NT2/D1 (cell line): ENCODE measurements around the gene DYRK3.
A peak's percentile ranks its signal among the peaks of the same experiment; 100 is the strongest.
"Not testable (repeated sequence)": the region's sequence is repeated elsewhere in the genome, so short reads cannot be mapped to it uniquely, and the experiment has no call there.

Experiments used
- DNase-seq: peaks from one replicate; pipeline ENCODE4 v3.0.0-alpha.2; 2011; ENCODE audit warnings: low read depth, low spot score
- H3K27me3 ChIP-seq: 2 replicates; pipeline ENCODE4 v1.6.0; 2011; ENCODE audit warnings: mild to moderate bottlenecking; ENCODE audit not compliant: insufficient read length, insufficient read depth
- H3K36me3 ChIP-seq: 2 replicates; pipeline ENCODE4 v1.6.1; 2011; ENCODE audit warnings: mild to moderate bottlenecking, low read length, mixed read lengths; ENCODE audit not compliant: insufficient read depth, insufficient read length
- H3K4me1 ChIP-seq: 2 replicates; pipeline ENCODE4 v1.5.1; 2011; ENCODE audit not compliant: insufficient read depth, insufficient read length
- H3K4me3 ChIP-seq: 2 replicates; pipeline ENCODE4 v1.5.1; 2011; ENCODE audit warnings: low read depth; ENCODE audit not compliant: insufficient read length
- H3K9ac ChIP-seq: 2 replicates; pipeline ENCODE4 v1.6.0; 2011; ENCODE audit warnings: low read depth; ENCODE audit not compliant: insufficient read length
- H3K9me3 ChIP-seq: 2 replicates; pipeline ENCODE4 v1.5.1; 2011; ENCODE audit warnings: mild to moderate bottlenecking, low read length; ENCODE audit not compliant: insufficient read depth
- SUZ12 ChIP-seq: IDR thresholded peaks from 2 replicates; pipeline ENCODE4 v1.6.1; 2011; ENCODE audit not compliant: insufficient read length, insufficient read depth; ENCODE audit errors: extremely low read depth
- YY1 ChIP-seq: IDR thresholded peaks from 2 replicates; pipeline ENCODE4 v1.6.1; 2011; ENCODE audit not compliant: insufficient read length, insufficient read depth
- ZNF274 ChIP-seq: IDR thresholded peaks from 2 replicates; pipeline ENCODE4 v1.6.1; 2011; ENCODE audit warnings: mild to moderate bottlenecking, low read depth, low read length

DYRK3 gene

GRCh38 chr1:206633708-206634121 is 1.6 kb upstream of the DYRK3 start:
- H3K4me3 ChIP-seq: no peak overlapping the region
- no peak for TF ChIP-seq YY1
- no peak for TF ChIP-seq ZNF274
- no peak for TF ChIP-seq SUZ12
- no peaks in the 10 kb centered on the region for H3K36me3 ChIP-seq
- H3K4me1 ChIP-seq: peaks cover 2% of the 10 kb centered on the region
- H3K9me3 ChIP-seq: no peaks in the 10 kb centered on the region
- no peaks in the 10 kb centered on the region for H3K27me3 ChIP-seq
- no peak overlapping the region for H3K9ac ChIP-seq
- no peak for DNase-seq

- Histone ChIP-seq H3K36me3 (no peaks in the 10 kb centered on the region), H3K4me3 (peak overlapping the region; percentile 84), H3K9me3 (no peaks in the 10 kb centered on the region), H3K27me3 (no peaks in the 10 kb centered on the region), H3K9ac (peak overlapping the region; percentile 85), H3K4me1 (peaks cover 2% of the 10 kb centered on the region)
- DNase-seq: peak; percentile 87
- TF ChIP-seq SUZ12 (no peak), ZNF274 (no peak), YY1 (no peak)
Observed at GRCh38 chr1:206634365-206635079, 814 bp upstream of the DYRK3 start.

DNA sequence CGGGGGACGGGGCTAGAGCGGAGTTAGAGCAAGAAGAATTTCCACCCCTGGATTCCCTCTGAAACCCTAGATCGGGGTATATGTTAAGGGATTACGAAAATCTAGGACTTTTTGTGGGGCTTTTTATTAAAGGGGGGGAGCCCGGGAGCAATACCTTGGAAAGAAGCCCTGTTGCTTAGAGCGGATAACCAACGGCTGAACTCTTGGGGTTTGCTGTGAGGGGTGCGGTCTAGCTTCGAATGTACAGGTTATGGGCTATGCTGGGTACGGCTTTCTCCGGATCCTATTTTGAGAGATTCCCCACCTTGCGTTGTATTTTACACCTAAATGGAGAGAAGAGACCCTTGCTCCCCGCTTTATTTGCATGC is 626 bp downstream of the DYRK3 start:
- Histone ChIP-seq H3K9me3 (no peaks in the 10 kb centered on the region), H3K36me3 (peaks cover 1% of the 10 kb centered on the region), H3K27me3 (no peaks in the 10 kb centered on the region), H3K4me3 (peak overlapping the region; percentile 84), H3K9ac (peak overlapping the region; percentile 85), H3K4me1 (peaks cover 2% of the 10 kb centered on the region)
- DNase-seq: no peak
- no peak for TF ChIP-seq YY1
- TF ChIP-seq SUZ12: no peak
- no peak for TF ChIP-seq ZNF274

DNA sequence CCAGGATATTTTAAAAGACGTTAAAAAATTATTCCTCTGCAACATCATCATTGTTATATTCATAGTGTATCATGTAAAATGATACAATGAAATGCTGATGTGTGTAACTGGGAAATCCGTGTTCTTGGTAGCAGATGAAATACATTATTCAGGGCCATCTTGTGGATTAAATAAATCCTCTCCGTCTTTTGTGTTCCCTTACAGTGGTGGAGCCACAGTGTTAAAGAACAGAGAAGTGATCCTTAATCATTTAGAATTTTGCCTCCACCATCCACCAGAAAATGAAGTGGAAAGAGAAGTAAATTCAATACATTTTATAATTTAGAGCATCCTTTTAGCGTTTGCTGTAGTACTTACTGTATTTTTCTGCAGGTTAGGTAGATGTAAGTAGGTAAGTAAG is 1.3 kb downstream of the DYRK3 start:
- Histone ChIP-seq H3K9ac (no peak overlapping the region), H3K36me3 (peaks cover 2% of the 10 kb centered on the region), H3K27me3 (no peaks in the 10 kb centered on the region), H3K4me3 (no peak overlapping the region), H3K4me1 (peaks cover 2% of the 10 kb centered on the region), H3K9me3 (no peaks in the 10 kb centered on the region)
- TF ChIP-seq ZNF274 (no peak), YY1 (no peak), SUZ12 (no peak)
- DNase-seq: no peak

- no peak for DNase-seq
- H3K9ac ChIP-seq: no peak overlapping the region
- no peaks in the 10 kb centered on the region for H3K27me3 ChIP-seq
- peaks cover 2% of the 10 kb centered on the region for H3K4me1 ChIP-seq
- H3K36me3 ChIP-seq: peaks cover 2% of the 10 kb centered on the region
- H3K9me3 ChIP-seq: no peaks in the 10 kb centered on the region
- no peak for TF ChIP-seq YY1
- no peak for TF ChIP-seq SUZ12
- no peak for TF ChIP-seq ZNF274
- no peak overlapping the region for H3K4me3 ChIP-seq
Observed at GRCh38 chr1:206637605-206638004, 2.3 kb downstream of the DYRK3 start.

DNA sequence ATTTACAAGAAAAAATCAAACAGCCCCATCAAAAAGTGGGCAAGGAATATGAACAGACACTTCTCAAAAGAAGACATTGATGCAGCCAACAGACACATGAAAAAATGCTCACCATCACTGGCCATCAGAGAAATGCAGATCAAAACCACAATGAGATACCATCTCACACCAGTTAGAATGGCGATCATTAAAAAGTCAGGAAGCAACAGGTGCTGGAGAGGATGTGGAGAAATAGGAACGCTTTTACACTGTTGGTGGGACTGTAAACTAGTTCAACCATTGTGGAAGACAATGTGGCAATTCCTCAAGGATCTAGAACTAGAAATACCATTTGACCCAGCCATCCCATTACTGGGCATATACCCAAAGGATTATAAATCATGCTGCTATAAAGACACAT is 6.7 kb downstream of the DYRK3 start:
- H3K27me3 ChIP-seq, H3K4me3 ChIP-seq, H3K9me3 ChIP-seq, H3K4me1 ChIP-seq, DNase-seq, H3K9ac ChIP-seq: not testable (repeated sequence)
- H3K36me3 ChIP-seq: peaks cover 16% of the 10 kb centered on the region

DNA sequence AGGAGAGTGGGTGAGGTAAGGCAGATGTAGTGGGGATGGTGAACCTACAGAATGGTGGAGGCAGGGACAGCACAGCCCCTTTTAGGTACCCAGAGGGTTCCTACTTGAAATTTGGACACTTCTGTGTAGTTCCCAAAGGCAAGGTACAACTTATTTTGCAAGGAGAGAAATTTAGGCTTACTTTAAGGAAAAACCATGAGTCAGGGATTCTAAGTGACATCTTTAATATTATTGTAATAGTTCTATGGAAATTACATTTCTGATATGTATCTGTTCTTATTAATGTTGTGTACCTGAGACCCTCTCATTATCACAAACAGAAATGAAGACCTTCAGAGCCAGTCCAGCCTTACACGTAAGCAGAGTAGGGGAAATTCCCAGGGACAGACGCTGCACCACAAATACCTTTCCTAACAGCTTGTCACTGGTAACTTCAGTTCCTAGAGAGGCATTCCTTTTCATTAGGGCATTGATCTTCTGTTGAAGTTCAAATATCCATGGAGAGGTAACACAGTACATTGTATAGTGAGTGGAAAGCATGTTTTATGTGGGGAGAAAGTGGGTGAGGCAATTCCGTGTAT is 7.9 kb downstream of the DYRK3 start:
- Histone ChIP-seq H3K27me3 (no peaks in the 10 kb centered on the region), H3K36me3 (peaks cover 28% of the 10 kb centered on the region), H3K4me1 (no peaks in the 10 kb centered on the region), H3K4me3 (no peak overlapping the region), H3K9me3 (no peaks in the 10 kb centered on the region), H3K9ac (no peak overlapping the region)
- DNase-seq: no peak
- TF ChIP-seq SUZ12 (no peak), ZNF274 (no peak), YY1 (no peak)

DNA sequence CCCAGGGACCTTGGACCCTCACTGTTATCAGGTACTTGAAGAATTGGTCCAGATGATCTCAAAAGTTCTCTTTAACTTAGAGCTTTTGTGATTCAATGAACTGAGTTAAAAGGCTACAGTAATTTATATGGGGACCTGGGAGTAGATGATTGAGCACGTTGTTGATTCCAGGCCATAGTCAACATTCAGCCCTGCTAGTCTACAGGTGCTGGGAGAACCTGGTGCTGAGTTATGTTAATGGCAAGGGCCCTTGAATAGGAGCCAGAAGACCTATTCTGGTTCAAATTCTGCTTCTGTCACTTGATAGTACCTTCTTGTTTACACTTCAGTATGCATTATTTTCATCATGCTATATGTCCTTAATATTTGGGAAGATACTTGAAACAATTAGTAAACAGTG is 11.2 kb downstream of the DYRK3 start:
- H3K4me1 ChIP-seq: no peaks in the 10 kb centered on the region
- no peaks in the 10 kb centered on the region for H3K9me3 ChIP-seq
- DNase-seq: no peak
- H3K36me3 ChIP-seq: peaks cover 40% of the 10 kb centered on the region
- no peak overlapping the region for H3K4me3 ChIP-seq
- no peaks in the 10 kb centered on the region for H3K27me3 ChIP-seq
- TF ChIP-seq SUZ12: no peak
- no peak for TF ChIP-seq YY1
- no peak for TF ChIP-seq ZNF274
- no peak overlapping the region for H3K9ac ChIP-seq
